ENCODE results near the gene TNPO1. TPM values are rescaled to one million over a fixed set of nuclear protein-coding genes. Genes with fewer than 3 reads are reported as not detected.

The TNPO1 gene
- total and polyA plus RNA-seq, 4 donors, result 5.7 to 95.8 (median 29.2) TPM

DNA sequence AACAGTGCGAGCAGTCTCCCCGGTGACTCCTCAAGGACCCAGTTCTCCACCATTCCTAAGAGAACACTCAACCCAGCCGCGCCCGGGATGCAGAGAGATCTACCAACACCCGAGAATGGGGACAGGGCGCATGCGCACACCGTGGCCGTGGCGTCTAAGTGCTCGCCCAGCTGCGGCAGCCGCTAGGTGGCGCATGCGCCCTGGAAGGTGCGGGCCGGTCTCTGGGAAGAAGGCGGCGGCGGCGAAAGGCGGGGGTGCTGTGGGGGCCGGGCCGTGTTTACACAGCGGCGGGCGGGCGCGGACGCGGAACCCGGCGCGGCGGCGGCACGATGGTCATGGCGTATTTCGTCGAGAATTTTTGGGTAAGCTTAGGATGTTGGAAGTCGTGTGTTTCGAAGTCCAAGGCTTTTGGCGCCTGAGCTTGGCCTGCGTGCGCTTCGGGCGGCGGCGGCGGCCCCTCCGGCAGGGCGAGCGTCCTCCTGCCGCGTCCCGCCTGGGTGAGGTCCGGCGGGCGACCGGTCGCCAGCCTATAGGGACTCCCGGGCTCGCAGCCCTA lies 139.4 kb downstream of the TNPO1 start, which contains the start of gene FCHO2 (continued):
- TF ChIP-seq, protein P1, sequence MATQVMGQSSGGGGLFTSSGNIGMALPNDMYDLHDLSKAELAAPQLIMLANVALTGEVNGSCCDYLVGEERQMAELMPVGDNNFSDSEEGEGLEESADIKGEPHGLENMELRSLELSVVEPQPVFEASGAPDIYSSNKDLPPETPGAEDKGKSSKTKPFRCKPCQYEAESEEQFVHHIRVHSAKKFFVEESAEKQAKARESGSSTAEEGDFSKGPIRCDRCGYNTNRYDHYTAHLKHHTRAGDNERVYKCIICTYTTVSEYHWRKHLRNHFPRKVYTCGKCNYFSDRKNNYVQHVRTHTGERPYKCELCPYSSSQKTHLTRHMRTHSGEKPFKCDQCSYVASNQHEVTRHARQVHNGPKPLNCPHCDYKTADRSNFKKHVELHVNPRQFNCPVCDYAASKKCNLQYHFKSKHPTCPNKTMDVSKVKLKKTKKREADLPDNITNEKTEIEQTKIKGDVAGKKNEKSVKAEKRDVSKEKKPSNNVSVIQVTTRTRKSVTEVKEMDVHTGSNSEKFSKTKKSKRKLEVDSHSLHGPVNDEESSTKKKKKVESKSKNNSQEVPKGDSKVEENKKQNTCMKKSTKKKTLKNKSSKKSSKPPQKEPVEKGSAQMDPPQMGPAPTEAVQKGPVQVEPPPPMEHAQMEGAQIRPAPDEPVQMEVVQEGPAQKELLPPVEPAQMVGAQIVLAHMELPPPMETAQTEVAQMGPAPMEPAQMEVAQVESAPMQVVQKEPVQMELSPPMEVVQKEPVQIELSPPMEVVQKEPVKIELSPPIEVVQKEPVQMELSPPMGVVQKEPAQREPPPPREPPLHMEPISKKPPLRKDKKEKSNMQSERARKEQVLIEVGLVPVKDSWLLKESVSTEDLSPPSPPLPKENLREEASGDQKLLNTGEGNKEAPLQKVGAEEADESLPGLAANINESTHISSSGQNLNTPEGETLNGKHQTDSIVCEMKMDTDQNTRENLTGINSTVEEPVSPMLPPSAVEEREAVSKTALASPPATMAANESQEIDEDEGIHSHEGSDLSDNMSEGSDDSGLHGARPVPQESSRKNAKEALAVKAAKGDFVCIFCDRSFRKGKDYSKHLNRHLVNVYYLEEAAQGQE (IDR thresholded peaks at IDR 0.05), result no peak
- TF ChIP-seq HNF4G (IDR thresholded peaks at IDR 0.05), result no peak
- TF ChIP-seq SP1 (IDR thresholded peaks at IDR 0.05), result no peak
- TF ChIP-seq FOXA2 (IDR thresholded peaks at IDR 0.05), result peak; percentile 78
- no peak for TF ChIP-seq GABPA (IDR thresholded peaks at IDR 0.05 in 1 of 2, conservative IDR thresholded peaks at IDR 0.05 in 1 of 2)

DNA sequence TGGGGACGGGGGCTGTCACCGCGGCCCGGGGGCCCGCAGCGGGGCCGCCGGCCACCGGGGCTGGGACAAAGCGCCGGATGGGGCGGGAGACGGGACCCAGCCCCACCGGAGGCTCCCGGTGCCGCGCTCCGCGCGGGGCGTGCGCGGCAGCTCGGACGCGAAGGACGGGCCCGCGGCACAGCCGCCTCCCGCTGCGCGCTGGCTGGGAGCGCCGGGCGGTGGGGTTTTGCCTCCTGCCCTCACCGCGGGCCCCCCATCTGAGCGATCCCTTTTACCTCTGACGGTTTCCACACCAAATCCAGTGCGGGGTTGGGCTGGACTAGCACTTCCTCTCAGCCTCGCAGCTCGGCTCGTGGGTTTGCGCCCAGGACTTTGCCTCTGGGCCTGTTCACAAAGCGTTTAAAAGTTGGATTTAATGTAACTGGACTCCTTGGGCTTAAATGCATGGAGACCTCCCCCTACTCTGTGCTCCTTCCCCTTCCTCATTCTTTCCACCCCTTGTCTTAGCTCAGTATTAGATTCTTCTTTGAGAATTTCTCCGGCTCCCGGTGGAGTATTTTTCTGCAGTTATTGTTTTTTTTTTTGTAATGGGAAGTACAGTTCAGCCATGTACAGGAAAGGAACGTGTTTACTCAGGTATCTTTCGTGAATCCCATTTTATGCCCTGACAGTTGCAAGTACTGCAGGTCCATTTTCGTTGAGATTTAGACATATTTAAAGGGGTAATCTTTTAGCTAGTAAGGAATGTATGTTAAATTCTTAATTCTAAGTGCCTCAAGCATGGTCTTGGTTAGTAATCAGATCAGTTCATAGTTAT lies 140.1 kb downstream of the TNPO1 start:
- WGBS, result 1% methylated on average over 51 of the region's 51 CpGs
- Histone ChIP-seq H3K9ac (ENCODE audit: low read depth in 1 of 2, low read length in 2 of 2) (peak overlapping the region; percentile 82 to 84), H3K27me3 (ENCODE audit: control insufficient read depth in 4 of 4, insufficient read depth in 4 of 4, low read length in 3 of 4) (no peaks in the 10 kb centered on the region), H3K27ac (ENCODE audit: low read depth in 1 of 2, low read length in 2 of 2) (peak overlapping the region; percentile 85 to 97), H3K4me3 (ENCODE audit: low read depth in 1 of 3, low read length in 3 of 3) (peak overlapping the region; percentile 89 to 98 (median 94)), H3K9me3 (ENCODE audit: control insufficient read depth in 4 of 4, low read length in 3 of 4) (no peaks in the 10 kb centered on the region), H3K36me3 (ENCODE audit: control insufficient read depth in 4 of 4, insufficient read depth in 3 of 4, low read depth in 1 of 4, low read length in 3 of 4) (no peaks in the 10 kb centered on the region), H3K4me1 (ENCODE audit: control insufficient read depth in 4 of 4, insufficient read depth in 4 of 4, low read length in 3 of 4) (peaks cover 0 to 34% (median 11%) of the 10 kb centered on the region in 4 donors)
- DNase-seq (ENCODE audit: low spot score), result peak; percentile 71
- no peak for TF ChIP-seq NR2F2 (IDR thresholded peaks at IDR 0.05)
- TF ChIP-seq RAD21 (IDR thresholded peaks at IDR 0.05), result peak in 1 of 2 donors; percentile 5
- TF ChIP-seq HNF4A (conservative IDR thresholded peaks at IDR 0.05), result peak; percentile 36 to 41
- peak; percentile 63 for TF ChIP-seq YY1 (IDR thresholded peaks at IDR 0.05)
- TF ChIP-seq HNF4G (IDR thresholded peaks at IDR 0.05), result no peak

DNA sequence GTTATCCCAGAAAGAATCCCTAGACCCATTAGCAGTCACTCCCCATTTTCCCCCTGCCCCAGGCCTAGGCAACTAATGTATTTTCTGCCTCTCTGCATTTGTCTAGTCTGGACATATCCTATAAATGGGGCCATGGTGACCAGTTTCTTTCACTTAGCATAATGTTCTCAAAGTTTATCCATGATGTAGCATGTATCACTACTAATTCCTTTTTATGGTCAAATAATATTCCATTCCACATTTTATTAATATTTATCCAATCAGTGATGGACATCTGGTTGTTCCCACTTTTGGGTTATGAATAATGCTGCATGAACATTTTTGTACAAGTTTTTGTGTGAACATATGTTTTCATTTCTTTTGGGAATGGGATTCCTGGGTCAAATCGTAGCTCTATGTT lies 140.9 kb downstream of the TNPO1 start:
- Histone ChIP-seq H3K27me3 (ENCODE audit: control insufficient read depth in 4 of 4, insufficient read depth in 4 of 4, low read length in 3 of 4) (no peaks in the 10 kb centered on the region), H3K4me3 (ENCODE audit: low read depth in 1 of 3, low read length in 3 of 3) (peak overlapping the region; percentile 2 to 94 (median 24)), H3K4me1 (ENCODE audit: control insufficient read depth in 4 of 4, insufficient read depth in 4 of 4, low read length in 3 of 4) (peaks cover 0 to 34% (median 11%) of the 10 kb centered on the region in 4 donors), H3K9me3 (ENCODE audit: control insufficient read depth in 4 of 4, low read length in 3 of 4) (no peaks in the 10 kb centered on the region), H3K27ac (ENCODE audit: low read depth in 1 of 2, low read length in 2 of 2) (peak overlapping the region in 1 of 2 donors; percentile 97), H3K36me3 (ENCODE audit: control insufficient read depth in 4 of 4, insufficient read depth in 3 of 4, low read depth in 1 of 4, low read length in 3 of 4) (no peaks in the 10 kb centered on the region), H3K9ac (ENCODE audit: low read depth in 1 of 2, low read length in 2 of 2) (peak overlapping the region in 1 of 2 donors; percentile 82)
- no peak for DNase-seq (ENCODE audit: low spot score)
- 89% methylated on average over 1 of the region's 1 CpG for WGBS
- TF ChIP-seq HNF4A (conservative IDR thresholded peaks at IDR 0.05) (no peak), RXRA (IDR thresholded peaks at IDR 0.05) (no peak), RAD21 (IDR thresholded peaks at IDR 0.05) (no peak), FOXA2 (IDR thresholded peaks at IDR 0.05) (no peak), GABPA (IDR thresholded peaks at IDR 0.05 in 1 of 2, conservative IDR thresholded peaks at IDR 0.05 in 1 of 2) (no peak)

GRCh38 chr5:72959257-72959656 lies 142.8 kb downstream of the TNPO1 start:
- H3K4me3 ChIP-seq (ENCODE audit: low read depth in 1 of 3, low read length in 3 of 3), result no peak overlapping the region
- H3K36me3 ChIP-seq (ENCODE audit: control insufficient read depth in 4 of 4, insufficient read depth in 3 of 4, low read depth in 1 of 4, low read length in 3 of 4), result no peaks in the 10 kb centered on the region
- no peaks in the 10 kb centered on the region for H3K9me3 ChIP-seq (ENCODE audit: control insufficient read depth in 4 of 4, low read length in 3 of 4)
- 94% methylated on average over 1 of the region's 1 CpG for WGBS
- no peak overlapping the region for H3K27ac ChIP-seq (ENCODE audit: low read depth in 1 of 2, low read length in 2 of 2)
- DNase-seq (ENCODE audit: low spot score), result no peak
- peaks cover 0 to 34% (median 11%) of the 10 kb centered on the region in 4 donors for H3K4me1 ChIP-seq (ENCODE audit: control insufficient read depth in 4 of 4, insufficient read depth in 4 of 4, low read length in 3 of 4)
- no peaks in the 10 kb centered on the region for H3K27me3 ChIP-seq (ENCODE audit: control insufficient read depth in 4 of 4, insufficient read depth in 4 of 4, low read length in 3 of 4)
- H3K9ac ChIP-seq (ENCODE audit: low read depth in 1 of 2, low read length in 2 of 2), result no peak overlapping the region
- TF ChIP-seq TAF1 (conservative IDR thresholded peaks at IDR 0.05) (no peak), YY1 (IDR thresholded peaks at IDR 0.05) (no peak), JUND (IDR thresholded peaks at IDR 0.05) (no peak), MAX (IDR thresholded peaks at IDR 0.05) (no peak), GABPA (IDR thresholded peaks at IDR 0.05 in 1 of 2, conservative IDR thresholded peaks at IDR 0.05 in 1 of 2) (no peak), HNF4G (IDR thresholded peaks at IDR 0.05) (no peak), SP1 (IDR thresholded peaks at IDR 0.05) (no peak), NR2F2 (IDR thresholded peaks at IDR 0.05) (no peak), FOXA2 (IDR thresholded peaks at IDR 0.05) (no peak), RAD21 (IDR thresholded peaks at IDR 0.05) (no peak), HNF4A (conservative IDR thresholded peaks at IDR 0.05) (no peak), ZBTB33 (IDR thresholded peaks at IDR 0.05) (no peak)
- TF ChIP-seq, protein P2, sequence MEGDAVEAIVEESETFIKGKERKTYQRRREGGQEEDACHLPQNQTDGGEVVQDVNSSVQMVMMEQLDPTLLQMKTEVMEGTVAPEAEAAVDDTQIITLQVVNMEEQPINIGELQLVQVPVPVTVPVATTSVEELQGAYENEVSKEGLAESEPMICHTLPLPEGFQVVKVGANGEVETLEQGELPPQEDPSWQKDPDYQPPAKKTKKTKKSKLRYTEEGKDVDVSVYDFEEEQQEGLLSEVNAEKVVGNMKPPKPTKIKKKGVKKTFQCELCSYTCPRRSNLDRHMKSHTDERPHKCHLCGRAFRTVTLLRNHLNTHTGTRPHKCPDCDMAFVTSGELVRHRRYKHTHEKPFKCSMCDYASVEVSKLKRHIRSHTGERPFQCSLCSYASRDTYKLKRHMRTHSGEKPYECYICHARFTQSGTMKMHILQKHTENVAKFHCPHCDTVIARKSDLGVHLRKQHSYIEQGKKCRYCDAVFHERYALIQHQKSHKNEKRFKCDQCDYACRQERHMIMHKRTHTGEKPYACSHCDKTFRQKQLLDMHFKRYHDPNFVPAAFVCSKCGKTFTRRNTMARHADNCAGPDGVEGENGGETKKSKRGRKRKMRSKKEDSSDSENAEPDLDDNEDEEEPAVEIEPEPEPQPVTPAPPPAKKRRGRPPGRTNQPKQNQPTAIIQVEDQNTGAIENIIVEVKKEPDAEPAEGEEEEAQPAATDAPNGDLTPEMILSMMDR (IDR thresholded peaks at IDR 0.05; ENCODE audit: low read depth, low read length, missing input control), result no peak
